K562 (cell line): ENCODE results near the gene HRAS. TPM values are rescaled to one million over a fixed set of nuclear protein-coding genes. Genes with fewer than 3 reads are reported as not detected.

Experiments used
- ATAC-seq: fragments of 200-7000 bp; cut with Tn5 transposase; 3 replicates; pipeline ENCODE4 v1.9.1; 2020; ENCODE audit warnings: moderate library complexity
- BruUV-seq: library from RNA; stranded (reverse); fragments of 400-500 nt; replicated peaks from 2 replicates; lab custom pipeline; 2021; lab: Mats Ljungman, UMichigan
- CTCF ChIA-PET: fragments of 300-600 bp; formaldehyde crosslinking; extraction: SDS; loops from one replicate; lab custom pipeline; 2021; ENCODE audit warnings: low intra/inter-chr PET ratio; lab: Yijun Ruan, JAX
- POLR2A ChIA-PET: fragments of 300-600, 350-650 bp; sonication (Branson Sonifier 250); formaldehyde crosslinking; extraction: SDS; loops from one replicate; lab custom pipeline; 2021; ENCODE audit warnings: antibody characterized with exemption, inconsistent platforms; lab: Yijun Ruan, JAX
- DNase-seq, 4 experiments: peaks; one replicate each; pipeline versions ENCODE4 v3.0.0 to v3.0.0-alpha.2; 2011 to 2018; ENCODE audit warnings: low spot score in 3 of 4, mixed read lengths in 3 of 4; ENCODE audit errors: extremely low read depth in 1 of 4
- FAIRE-seq: peaks from 2 replicates; lab custom pipeline; 2011; peaks lifted over from hg19 to GRCh38; lab: Jason Lieb, UNC
- H2AFZ ChIP-seq: 2 replicates; pipeline ENCODE4 v1.6.0; 2011; ENCODE audit warnings: low read depth, low read length, control low read depth, inconsistent platforms
- H3K27ac ChIP-seq: fragments of 200-600 bp; 3 replicates; pipeline ENCODE4 v1.8.0; 2011; ENCODE audit warnings: low read depth, mild to moderate bottlenecking, control low read depth, inconsistent platforms, low read length, moderate library complexity, mixed read lengths; ENCODE audit errors: extremely low read depth
- H3K27me3 ChIP-seq, 2 experiments: fragments of 300-600 bp in 1 of 2; 2 replicates in 1 of 2; 3 replicates in 1 of 2; pipeline versions ENCODE4 v1.6.0 to v1.8.0; 2011; ENCODE audit warnings: inconsistent platforms in 2 of 2, low read length in 2 of 2, mild to moderate bottlenecking in 1 of 2, mixed read lengths in 1 of 2, moderate library complexity in 1 of 2; ENCODE audit not compliant: control insufficient read depth in 2 of 2, insufficient read depth in 2 of 2
- H3K36me3 ChIP-seq: fragments of 300-600 bp; 3 replicates; pipeline ENCODE4 v1.8.0; 2011; ENCODE audit warnings: mild to moderate bottlenecking, low read length, inconsistent platforms; ENCODE audit not compliant: control insufficient read depth, insufficient read depth
- H3K4me1 ChIP-seq, 2 experiments: fragments of 200-600 bp in 1 of 2; replicated peaks in 1 of 2; 2 replicates in 1 of 2; 3 replicates in 1 of 2; pipeline versions ENCODE4 v1.5.1 to v1.8.0; 2011; ENCODE audit warnings: inconsistent platforms in 2 of 2, low read length in 2 of 2, mild to moderate bottlenecking in 1 of 2, mixed read lengths in 1 of 2, moderate library complexity in 1 of 2; ENCODE audit not compliant: control insufficient read depth in 2 of 2, insufficient read depth in 2 of 2
- H3K4me2 ChIP-seq: 2 replicates; pipeline ENCODE4 v1.6.1; 2011; ENCODE audit warnings: low read length, control low read depth, inconsistent platforms, mixed read lengths; ENCODE audit not compliant: insufficient read depth
- H3K4me3 ChIP-seq: fragments of 200-600 bp; sonication (generic), shearing (Covaris generic); 2 replicates; pipeline ENCODE4 v1.5.1; 2016; ENCODE audit warnings: control low read depth, inconsistent platforms
- H3K79me2 ChIP-seq: fragments of 200-600 bp; 3 replicates; pipeline ENCODE4 v1.8.0; 2011; ENCODE audit warnings: low read length, inconsistent platforms; ENCODE audit not compliant: control insufficient read depth, insufficient read depth
- H3K9ac ChIP-seq, 2 experiments: 2 replicates each; pipeline versions ENCODE4 v1.6.0 to v1.6.1; 2011; ENCODE audit warnings: low read depth in 2 of 2, low read length in 2 of 2, control low read depth in 1 of 2, inconsistent platforms in 1 of 2, mild to moderate bottlenecking in 1 of 2, mixed read lengths in 1 of 2; ENCODE audit not compliant: insufficient read depth in 1 of 2
- H3K9me1 ChIP-seq: one replicate; pipeline ENCODE4 v1.6.0; 2011; ENCODE audit warnings: inconsistent platforms, mild to moderate bottlenecking, low read length, moderate library complexity; ENCODE audit not compliant: control insufficient read depth, insufficient read depth
- H3K9me3 ChIP-seq: replicated peaks from 2 replicates; pipeline ENCODE4 v1.5.1; 2011; ENCODE audit warnings: low read depth, low read length, inconsistent platforms; ENCODE audit not compliant: control insufficient read depth, insufficient read depth
- H4K20me1 ChIP-seq: replicated peaks from 2 replicates; pipeline ENCODE4 v1.6.1; 2011; ENCODE audit warnings: low read length, inconsistent platforms, mixed read lengths; ENCODE audit not compliant: control insufficient read depth, insufficient read depth
- ATF3 ChIP-seq, 2 experiments: fragments of 450-650 bp in 1 of 2; sonication (generic) in 1 of 2; formaldehyde crosslinking in 1 of 2; IDR thresholded peaks in 1 of 2; conservative IDR thresholded peaks in 1 of 2; 2 replicates each; pipeline versions ENCODE4 v1.6.1 to v1.8.1; 2016 to 2023; ENCODE audit warnings: mild to moderate bottlenecking in 2 of 2, moderate library complexity in 2 of 2, inconsistent platforms in 1 of 2, missing genetic modification reagents in 1 of 2
- CC2D1A ChIP-seq: fragments of 450-650 bp; IDR thresholded peaks from 2 replicates; pipeline ENCODE4 v1.6.1; 2017; ENCODE audit warnings: mild to moderate bottlenecking
- CEBPZ ChIP-seq: fragments of 150-350 bp; IDR thresholded peaks from 2 replicates; pipeline ENCODE4 v1.6.1; 2014; ENCODE audit warnings: low read depth, mild to moderate bottlenecking, low read length, borderline replicate concordance
- EHMT2 ChIP-seq: fragments of 450-650 bp; IDR thresholded peaks from 2 replicates; pipeline ENCODE4 v1.6.1; 2018; ENCODE audit warnings: antibody characterized with exemption
- FOXK1 ChIP-seq: sonication (generic); formaldehyde crosslinking; IDR thresholded peaks from 2 replicates; pipeline ENCODE4 v1.8.0; 2022; ENCODE audit warnings: missing genetic modification reagents, mild to moderate bottlenecking, borderline replicate concordance
- HLTF ChIP-seq: fragments of 450-650 bp; IDR thresholded peaks from 2 replicates; pipeline ENCODE4 v1.6.1; 2016
- HSF4 ChIP-seq: fragments of 250-450 bp; sonication (Bioruptor Pico); IDR thresholded peaks from 2 replicates; pipeline ENCODE4 v2.1.2; 2022; ENCODE audit warnings: mild to moderate bottlenecking, moderate library complexity, borderline replicate concordance
- LCOR ChIP-seq: sonication (generic); formaldehyde crosslinking; IDR thresholded peaks from 2 replicates; pipeline ENCODE4 v1.8.0; 2022; ENCODE audit warnings: mild to moderate bottlenecking, missing genetic modification reagents
- MED1 ChIP-seq: sonication (generic); formaldehyde crosslinking; IDR thresholded peaks from 2 replicates; pipeline ENCODE4 v1.8.1; 2023; ENCODE audit warnings: missing genetic modification reagents, borderline replicate concordance
- RBM15 ChIP-seq: fragments of 200-400 bp; formaldehyde crosslinking; IDR thresholded peaks from 2 replicates; pipeline ENCODE4 v1.6.1; 2018; ENCODE audit warnings: mild to moderate bottlenecking, low read length, moderate library complexity; ENCODE audit not compliant: insufficient read depth
- ZBTB33 ChIP-seq: sonication (generic); formaldehyde crosslinking; IDR thresholded peaks from 2 replicates; pipeline ENCODE4 v1.8.1; 2023; ENCODE audit warnings: mild to moderate bottlenecking, missing genetic modification reagents
- ZBTB7A ChIP-seq: IDR thresholded peaks from 2 replicates; pipeline ENCODE4 v1.6.1; 2011; ENCODE audit warnings: low read depth, mild to moderate bottlenecking, low read length, moderate library complexity, borderline replicate concordance; ENCODE audit not compliant: control insufficient read depth
- ZNF24 ChIP-seq: fragments of 450-650 bp; IDR thresholded peaks from 2 replicates; pipeline ENCODE4 v1.6.1; 2016
- ZNF668 ChIP-seq: fragments of 250-450 bp; sonication (Bioruptor Pico); IDR thresholded peaks from 2 replicates; pipeline ENCODE4 v1.8.0; 2022; ENCODE audit warnings: mild to moderate bottlenecking, inconsistent platforms
- ZNF695 ChIP-seq: fragments of 450-650 bp; formaldehyde crosslinking; IDR thresholded peaks from 2 replicates; pipeline ENCODE4 v1.4.0; 2020; ENCODE audit warnings: mild to moderate bottlenecking, moderate library complexity
- WGBS: fragments of 100-300 bp; shearing (Covaris generic); methylation state at CpG from one replicate; pipeline ENCODE4 v1.1.6; 2016; ENCODE audit warnings: low coverage, mixed read lengths; ENCODE audit not compliant: insufficient coverage; ENCODE audit errors: missing lambda C conversion rate; 5-methylcytosine and 5-hydroxymethylcytosine counted together
- in situ Hi-C: fragments of 300-500 bp; cut with MboI; formaldehyde crosslinking; loops from 4 replicates; pipeline ENCODE4 v1.15.0; 2018; ENCODE audit warnings: inconsistent platforms, mixed read lengths
- intact Hi-C: fragments of 100-400 bp; cut with micrococcal nuclease; formaldehyde crosslinking; loops from 2 replicates; pipeline ENCODE4 v1.14.2; 2022
- polyA plus RNA-seq, 8 experiments: library from polyadenylated mRNA; depleted of rRNA in 4 of 8; stranded (reverse) in 5 of 8; unstranded in 3 of 8; fragments of >200 nt; fragmentation: Nextera tagmentation in 2 of 8; fragmentation: Illumina TruSeq in 1 of 8; extraction: Ambion mirVana in 2 of 8; extraction: Trizol in 1 of 8; gene quantifications; 2 replicates each; pipeline versions ENCODE4 v1.2.1 to v1.2.3, GENCODE V29; 2011 to 2014; ENCODE audit warnings: inconsistent platforms in 1 of 8, missing spikeins in 1 of 8
- total RNA-seq, 7 experiments: library from RNA; depleted of rRNA in 6 of 7; stranded (reverse); fragments of >200 nt in 6 of 7; fragmentation: Illumina TruSeq in 2 of 7; extraction: Trizol in 2 of 7; gene quantifications; 2 replicates each; pipeline versions ENCODE4 v1.2.1 to v1.2.3, GENCODE V29; 2011 to 2021; ENCODE audit warnings: low replicate concordance in 1 of 7

HRAS gene
- total and polyA plus RNA-seq, 9 of the 15 experiments (the other 6 are each of a cell fraction or from before 2014, with no cell fraction given): 2.8 to 73.5 (median 29.6) TPM

GRCh38 chr11:559020-559620 is 23.7 kb upstream of the HRAS start (continued):
- no peak for TF ChIP-seq ZNF695 (CRISPR knock-in tag)
- no peak for TF ChIP-seq CEBPZ
- TF ChIP-seq ZNF668 (CRISPR knock-in tag): no peak
- peak; percentile 53; the same call in 1 of the 2 replicates for TF ChIP-seq ZBTB7A

GRCh38 chr11:558503-558902 is 23.1 kb upstream of the HRAS start:
- BruUV-seq: no TSS peak
- H3K27me3 ChIP-seq: no peaks in the 10 kb centered on the region
- WGBS: 93% methylated on average over 5 of the region's 20 CpGs
- no peak overlapping the region for H3K27ac ChIP-seq
- intact Hi-C loops (loop anchor here (10.0 kb wide), 2 partner anchors 56 to 136 kb away; partner anchors contain the start of genes DEAF1, IRF7 and TMEM80), in situ Hi-C loops (no loop called here)
- peaks cover 23 to 97% of the 10 kb centered on the region in 2 experiments for H3K4me1 ChIP-seq
- peaks cover 2% of the 10 kb centered on the region for H3K9me1 ChIP-seq
- H3K36me3 ChIP-seq: peaks cover 15% of the 10 kb centered on the region; the same call in 1 of the 3 replicates
- H3K9ac ChIP-seq: peak overlapping the region in 1 of 2 experiments; percentile 61; a peak in 2 of 4 replicates
- FAIRE-seq: no peak
- no peak overlapping the region for H2AFZ ChIP-seq
- CTCF ChIA-PET: no interaction called here
- no peak overlapping the region for H3K4me2 ChIP-seq
- no peak for DNase-seq
- POLR2A ChIA-PET: no interaction called here
- H3K4me3 ChIP-seq: no peak overlapping the region
- peaks cover 24% of the 10 kb centered on the region for H3K79me2 ChIP-seq
- H4K20me1 ChIP-seq: 0 out of 2 replicates have a peak, but pooled peaks cover 5% of the 10 kb centered on the region
- no peak for ATAC-seq
- H3K9me3 ChIP-seq: no peaks in the 10 kb centered on the region
- TF ChIP-seq FOXK1 (no peak), HSF4 (CRISPR knock-in tag) (no peak), HLTF (no peak), LCOR (no peak), ZNF24 (no peak), CC2D1A (no peak), EHMT2 (no peak), ZBTB33 (CRISPR knock-in tag) (no peak), ATF3 (IDR thresholded peaks at IDR 0.05) (no peak), ATF3 (CRISPR knock-in tag; conservative IDR thresholded peaks at IDR 0.05) (no peak), RBM15 (no peak), MED1 (no peak)
